Vagina (tissue), 2 donors: ENCODE measurements around the gene RGS19. TPM values are rescaled to one million over a fixed set of nuclear protein-coding genes. Genes with fewer than 3 reads are reported as not detected.

ENCODE experiments used
- DNase-seq, 2 donors: peaks; one replicate each; pipeline ENCODE4 v3.0.0-alpha.2; 2017; ENCODE audit errors: extremely low spot score in 2 of 2
- H3K27ac ChIP-seq: fragments of 200-600 bp; sonication (generic); one replicate; pipeline ENCODE4 v1.5.1; 2019
- H3K27me3 ChIP-seq: fragments of 200-600 bp; sonication (generic); one replicate; pipeline ENCODE4 v1.5.1; 2019
- H3K36me3 ChIP-seq, 2 donors: fragments of 200-600 bp; sonication (generic); one replicate each; pipeline ENCODE4 v1.5.1; 2017 to 2019
- H3K4me1 ChIP-seq: fragments of 200-600 bp; sonication (generic); one replicate; pipeline ENCODE4 v1.5.1; 2019
- H3K4me3 ChIP-seq, 2 donors: fragments of 200-600 bp; sonication (generic); 1 replicate in 1 of 2; 2 replicates in 1 of 2; pipeline ENCODE4 v1.5.1; 2016 to 2019
- H3K9me3 ChIP-seq: fragments of 200-600 bp; sonication (generic); one replicate; pipeline ENCODE4 v1.5.1; 2019
- CTCF ChIP-seq, 3 experiments: fragments of 450-650 bp in 2 of 3; fragments of 200-600 bp in 1 of 3; sonication (generic) in 1 of 3; IDR thresholded peaks; one replicate each; pipeline ENCODE4 v1.5.1; 2017 to 2019; ENCODE audit warnings: antibody characterized with exemption in 3 of 3, mild to moderate bottlenecking in 2 of 3, moderate library complexity in 2 of 3
- POLR2A ChIP-seq, 2 donors: fragments of 450-650 bp; IDR thresholded peaks; one replicate each; pipeline ENCODE4 v1.6.1; 2017; ENCODE audit warnings: antibody characterized with exemption in 2 of 2, mild to moderate bottlenecking in 2 of 2, moderate library complexity in 2 of 2
- POLR2AphosphoS5 ChIP-seq, 2 donors: sonication (generic); formaldehyde crosslinking; IDR thresholded peaks; one replicate each; pipeline ENCODE4 v1.9.0; 2017; ENCODE audit warnings: antibody characterized with exemption in 2 of 2, mild to moderate bottlenecking in 2 of 2, low read depth in 1 of 2; ENCODE audit not compliant: insufficient read depth in 1 of 2
- intact Hi-C: fragments of 100-400 bp; cut with DNase I; formaldehyde crosslinking; loops from one replicate; pipeline ENCODE4 v1.15.1; 2023
- total RNA-seq: library from RNA; depleted of rRNA; stranded (reverse); fragments of >200 nt; gene quantifications from one replicate; pipeline ENCODE4 v1.2.3, GENCODE V29; 2016

RGS19 gene
- total RNA-seq, 1 donor from 2014 or later = 20.6 TPM

GRCh38 chr20:64099880-64100565, 20.7 kb upstream of the RGS19 start:
- no peak for DNase-seq
- H3K27me3 ChIP-seq = peaks cover 9% of the 10 kb centered on the region
- H3K9me3 ChIP-seq = no peaks in the 10 kb centered on the region
- H3K4me3 ChIP-seq = no peak overlapping the region
- intact Hi-C loops = no loop called here
- TF ChIP-seq CTCF (IDR thresholded peaks at IDR 0.05) (no peak), POLR2AphosphoS5 (IDR thresholded peaks at IDR 0.05; ENCODE audit: insufficient read depth in 1 of 2, low read depth in 1 of 2) (no peak), POLR2A (IDR thresholded peaks at IDR 0.05) (no peak)
- H3K36me3 ChIP-seq = no peaks in the 10 kb centered on the region
- no peak overlapping the region for H3K27ac ChIP-seq
- H3K4me1 ChIP-seq = peaks cover 10% of the 10 kb centered on the region

- intact Hi-C loops = no loop called here
- TF ChIP-seq POLR2AphosphoS5 (IDR thresholded peaks at IDR 0.05; ENCODE audit: insufficient read depth in 1 of 2, low read depth in 1 of 2) (no peak), CTCF (IDR thresholded peaks at IDR 0.05) (no peak), POLR2A (IDR thresholded peaks at IDR 0.05) (no peak)
- H3K9me3 ChIP-seq = no peaks in the 10 kb centered on the region
- no peaks in the 10 kb centered on the region for H3K36me3 ChIP-seq
- no peak for DNase-seq
- no peak overlapping the region for H3K4me3 ChIP-seq
- H3K4me1 ChIP-seq = peaks cover 10% of the 10 kb centered on the region
- H3K27me3 ChIP-seq = peaks cover 9% of the 10 kb centered on the region
- H3K27ac ChIP-seq = no peak overlapping the region
Measured at GRCh38 chr20:64099086-64099786, 19.9 kb upstream of the RGS19 start.

- peaks cover 9% of the 10 kb centered on the region for H3K27me3 ChIP-seq
- intact Hi-C loops = no loop called here
Measured at GRCh38 chr20:64098471-64099013, 19.2 kb upstream of the RGS19 start.

GRCh38 chr20:64096535-64096934, 17.2 kb upstream of the RGS19 start:
- no peak for DNase-seq
- Histone ChIP-seq H3K9me3 (no peaks in the 10 kb centered on the region), H3K4me1 (no peaks in the 10 kb centered on the region), H3K27ac (no peak overlapping the region), H3K27me3 (no peaks in the 10 kb centered on the region), H3K36me3 (no peaks in the 10 kb centered on the region), H3K4me3 (no peak overlapping the region)
- intact Hi-C loops = no loop called here
- TF ChIP-seq POLR2AphosphoS5 (IDR thresholded peaks at IDR 0.05; ENCODE audit: insufficient read depth in 1 of 2, low read depth in 1 of 2) (no peak), CTCF (IDR thresholded peaks at IDR 0.05) (no peak), POLR2A (IDR thresholded peaks at IDR 0.05) (no peak)

More at GRCh38 chr20:64098471-64099013, 19.2 kb upstream of the RGS19 start:
- DNase-seq = no peak
- Histone ChIP-seq H3K36me3 (no peaks in the 10 kb centered on the region), H3K27ac (no peak overlapping the region), H3K4me3 (no peak overlapping the region), H3K9me3 (no peaks in the 10 kb centered on the region), H3K4me1 (peaks cover 10% of the 10 kb centered on the region)
- TF ChIP-seq POLR2A (IDR thresholded peaks at IDR 0.05) (no peak), CTCF (IDR thresholded peaks at IDR 0.05) (no peak), POLR2AphosphoS5 (IDR thresholded peaks at IDR 0.05; ENCODE audit: insufficient read depth in 1 of 2, low read depth in 1 of 2) (no peak)

DNA sequence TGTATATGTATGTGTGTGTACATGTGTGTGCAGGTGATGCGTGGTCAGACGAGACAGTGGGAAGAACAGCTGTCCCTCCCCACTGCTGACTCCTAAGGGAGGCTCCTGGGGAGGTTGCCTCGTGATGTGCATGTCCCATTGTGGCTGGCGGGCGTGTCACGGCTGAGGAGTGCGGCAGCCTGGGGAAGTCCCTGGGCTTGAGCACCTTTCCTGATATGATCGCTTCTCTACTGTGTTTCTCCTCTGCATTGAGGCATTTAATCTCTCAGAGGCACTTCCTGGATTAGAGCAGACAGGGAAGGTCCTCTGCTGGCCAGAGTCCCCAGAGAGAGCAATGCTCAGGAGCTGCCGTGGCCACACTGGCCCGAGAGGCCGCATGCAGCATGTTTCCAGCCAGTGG, 16.6 kb upstream of the RGS19 start:
- intact Hi-C loops = no loop called here

More for the DNA sequence above, 16.6 kb upstream of the RGS19 start:
- Histone ChIP-seq H3K27me3 (no peaks in the 10 kb centered on the region), H3K36me3 (no peaks in the 10 kb centered on the region), H3K27ac (no peak overlapping the region), H3K9me3 (no peaks in the 10 kb centered on the region), H3K4me1 (no peaks in the 10 kb centered on the region), H3K4me3 (no peak overlapping the region)
- no peak for TF ChIP-seq POLR2AphosphoS5 (IDR thresholded peaks at IDR 0.05; ENCODE audit: insufficient read depth in 1 of 2, low read depth in 1 of 2)
- TF ChIP-seq CTCF (IDR thresholded peaks at IDR 0.05) = no peak
- no peak for TF ChIP-seq POLR2A (IDR thresholded peaks at IDR 0.05)
- no peak for DNase-seq
